Left hindlimb (tissue), 1 donor: Measurements from ENCODE around the gene PTMS.

Experiments
- DNase-seq: peaks from one replicate; pipeline ENCODE4 v3.0.0-alpha.2; 2018

The PTMS gene

GRCh38 chr12:6752921-6753771, 13.0 kb upstream of the PTMS start, which contains the start of gene MLF2:
Gene MLF2, minus strand, starts transcription at chr12:6753141. Its CDS starts 807 bp downstream, at chr12:6752334.
- peak; percentile 99 for DNase-seq

GRCh38 chr12:6753772-6754356, 12.3 kb upstream of the PTMS start:
- DNase-seq, result no peak

DNA sequence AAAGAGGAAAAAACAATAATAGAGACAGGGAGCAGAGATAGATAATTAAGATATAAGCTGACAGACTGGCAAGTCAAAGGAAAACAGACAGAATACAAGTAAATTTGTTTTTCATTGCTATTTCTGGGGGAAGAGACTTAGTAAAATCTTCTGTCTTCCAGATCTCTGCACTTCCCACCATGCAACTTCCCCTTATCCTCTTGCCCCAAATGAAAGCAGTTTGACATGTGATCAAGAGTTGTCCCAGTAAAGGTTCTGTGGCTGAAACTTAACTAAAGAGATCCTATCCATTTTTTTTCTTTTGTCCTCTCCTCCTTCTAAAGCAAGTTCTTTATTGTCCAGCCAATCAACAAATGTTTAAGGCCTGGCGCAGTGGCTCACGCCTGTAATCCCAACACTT, 11.8 kb upstream of the PTMS start:
- no peak for DNase-seq

- no peak for DNase-seq
Measured at GRCh38 chr12:6757028-6757690, 9.0 kb upstream of the PTMS start.

DNA sequence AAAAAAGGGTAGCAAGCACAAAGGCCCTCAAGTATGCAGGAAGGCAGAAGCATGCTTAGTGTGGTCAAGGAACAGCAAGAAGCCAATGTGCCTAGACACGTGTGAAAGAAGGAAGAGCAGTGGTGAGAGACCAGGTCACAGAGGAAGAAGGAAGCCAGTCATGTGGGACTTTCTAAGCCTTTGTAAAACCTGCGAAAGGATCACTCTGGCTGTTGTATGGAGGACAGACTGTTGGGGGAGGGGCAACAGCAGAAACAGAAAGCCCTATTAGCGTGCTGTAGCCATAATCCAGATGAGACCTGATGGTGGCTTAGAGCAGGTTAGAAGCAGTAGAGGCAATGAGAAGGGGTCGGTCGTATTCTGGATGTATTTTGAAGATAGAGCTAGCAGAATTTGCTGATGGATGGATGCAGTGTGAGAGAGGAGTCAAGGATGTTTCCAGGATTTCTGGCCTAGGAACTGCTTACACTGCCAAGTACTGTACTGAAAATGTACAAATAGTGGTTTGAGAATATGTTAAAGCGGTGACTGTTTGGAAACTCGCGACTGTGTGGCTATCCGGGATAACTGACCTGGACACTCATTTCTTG, 7.6 kb upstream of the PTMS start:
- no peak for DNase-seq

DNA sequence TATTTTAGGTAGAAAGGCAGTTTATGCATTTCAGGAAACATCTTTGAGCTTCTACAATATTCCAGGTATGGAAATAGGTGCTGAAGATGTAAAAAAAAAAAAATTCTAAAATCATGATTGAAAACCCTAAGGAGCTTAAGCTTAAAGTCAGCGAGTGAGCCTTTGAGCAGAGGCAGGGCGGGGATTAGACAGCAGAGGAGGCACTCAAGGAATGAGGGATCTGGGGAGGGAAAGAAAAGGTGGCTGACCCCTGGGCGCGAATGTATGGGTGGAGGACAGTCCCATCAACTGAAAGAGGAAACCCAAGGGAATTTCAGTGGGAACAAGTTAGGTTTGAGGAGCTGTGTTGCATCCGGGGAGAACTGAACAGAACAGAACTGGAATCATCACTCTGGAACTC, 6.4 kb upstream of the PTMS start:
- DNase-seq, result peak; percentile 6

DNA sequence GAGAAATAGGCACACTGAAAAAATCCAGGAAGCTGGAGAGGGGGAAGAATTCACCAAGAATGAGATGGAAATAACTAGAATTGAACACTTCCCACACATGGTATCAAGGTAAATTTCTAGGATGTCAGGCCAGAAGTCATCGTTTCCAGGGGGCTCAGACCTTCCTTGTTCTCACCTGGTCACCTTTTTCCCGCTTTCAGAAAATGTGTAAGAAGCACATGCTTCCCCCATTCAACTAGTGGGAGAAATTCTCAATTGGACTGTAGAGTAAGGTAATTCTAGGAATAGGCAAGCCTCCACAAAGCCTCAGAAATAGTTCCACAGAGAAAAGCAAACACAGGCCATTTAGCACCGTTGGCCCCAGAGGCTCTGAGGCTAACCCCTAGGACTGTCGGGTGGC, 2.8 kb upstream of the PTMS start:
- DNase-seq, result peak; percentile 27

- peak; percentile 97 for DNase-seq
Measured at GRCh38 chr12:6764011-6764828, 1.9 kb upstream of the PTMS start.

GRCh38 chr12:6765048-6765633, 1.0 kb upstream of the PTMS start:
- no peak for DNase-seq

DNA sequence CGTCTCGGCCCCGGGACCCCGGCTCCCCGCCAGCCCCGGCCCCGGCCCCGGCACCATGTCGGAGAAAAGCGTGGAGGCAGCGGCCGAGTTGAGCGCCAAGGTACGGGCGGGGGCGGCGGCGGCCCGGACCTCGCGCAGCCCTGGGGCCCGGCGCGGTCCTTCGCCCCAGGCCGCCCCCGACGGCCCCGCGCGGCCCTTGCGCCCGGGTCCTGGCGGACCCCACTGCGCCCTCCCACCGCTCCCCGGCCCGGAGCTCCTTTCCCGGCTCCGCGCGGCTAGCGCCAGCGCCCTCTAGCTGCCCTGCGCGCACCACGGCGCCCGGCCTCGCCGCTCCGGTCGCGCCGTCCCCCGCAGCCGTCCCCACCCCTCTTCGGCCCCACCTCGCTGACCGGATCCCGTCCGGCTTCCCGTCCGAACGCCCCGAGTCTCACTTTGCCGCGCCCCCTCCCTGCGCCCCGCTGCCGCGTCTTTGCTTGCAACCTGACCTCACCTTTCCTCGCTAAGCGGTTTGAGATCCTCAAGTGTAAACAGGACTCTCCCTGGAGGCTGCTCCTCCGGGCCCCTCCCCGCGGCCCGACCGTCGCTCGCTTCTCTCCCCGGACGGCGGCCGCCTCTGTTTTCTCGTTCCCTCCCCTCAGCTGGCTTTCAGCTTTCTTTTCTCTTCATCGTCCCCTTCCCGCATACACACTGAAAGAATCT, 637 bp downstream of the PTMS start:
- peak; percentile 86 for DNase-seq

DNA sequence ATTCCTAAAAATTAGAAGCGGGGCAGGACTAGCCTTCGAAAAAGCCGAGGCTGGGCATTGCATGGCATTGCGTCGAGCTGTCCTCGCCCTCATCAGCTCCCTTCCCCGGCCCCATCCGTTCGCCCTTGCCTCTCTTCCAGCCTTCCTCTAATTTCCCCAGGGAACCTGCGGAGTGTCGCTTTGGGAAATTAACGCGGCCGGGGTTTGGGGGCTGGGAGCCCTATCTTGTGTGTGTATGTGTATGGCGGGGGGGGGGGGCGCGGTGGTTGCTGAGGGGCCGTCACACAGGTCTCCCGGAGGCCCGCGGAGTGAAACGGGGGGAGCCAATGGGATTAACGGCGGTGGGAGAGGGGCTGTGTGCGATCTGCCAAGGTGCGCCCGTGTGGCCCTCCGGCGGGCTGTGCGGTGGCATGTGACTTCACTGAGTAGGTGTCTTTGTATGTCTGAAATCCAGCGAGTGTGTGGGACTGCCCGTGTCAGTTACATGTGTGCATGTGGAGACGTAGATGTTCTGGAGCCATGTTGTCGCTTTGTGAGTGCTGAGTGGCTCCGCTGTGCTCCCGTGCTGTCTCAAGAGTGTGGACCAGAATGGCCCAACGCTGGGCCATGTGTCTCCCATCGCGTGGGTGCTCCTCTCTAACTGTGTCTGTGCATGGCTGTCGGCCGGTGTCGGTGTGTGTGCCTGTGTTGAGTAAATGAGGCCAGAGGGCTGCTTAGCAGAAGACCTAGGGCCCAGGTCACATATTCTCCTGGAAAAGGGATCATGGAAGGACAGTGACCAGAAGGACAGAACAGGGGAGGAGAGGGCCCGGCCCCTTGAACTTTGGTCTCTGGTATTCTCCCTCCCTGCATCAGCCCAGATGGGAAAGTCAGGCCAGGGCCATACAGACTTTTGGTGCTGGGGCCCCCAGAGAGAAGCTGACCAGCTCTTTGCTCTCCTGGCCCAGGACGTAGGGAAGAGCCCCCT, 1.5 kb downstream of the PTMS start:
- DNase-seq, result no peak

DNA sequence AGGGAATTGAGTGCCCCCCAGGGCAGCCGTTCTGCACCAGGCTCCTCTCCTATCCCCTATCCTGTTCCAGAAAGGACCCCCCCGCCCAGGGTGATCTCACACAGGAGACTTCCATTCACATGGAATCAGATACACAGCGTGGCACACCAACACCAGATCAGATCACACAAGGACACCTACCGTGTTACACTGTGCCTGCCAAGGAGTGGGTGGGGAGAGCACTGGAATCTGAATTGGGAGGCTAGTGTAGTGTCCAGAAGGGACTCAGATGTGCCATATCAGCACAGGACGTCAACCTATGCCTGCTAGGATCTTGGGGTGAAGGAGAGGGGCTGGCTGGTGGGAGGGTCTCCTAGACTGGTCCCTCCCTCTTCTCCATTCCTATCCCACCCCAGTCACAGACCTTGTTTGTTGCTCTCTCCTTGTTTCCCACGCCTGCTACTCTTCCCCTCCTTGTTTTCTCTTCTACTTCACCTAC, 2.3 kb downstream of the PTMS start:
- DNase-seq, result no peak

DNA sequence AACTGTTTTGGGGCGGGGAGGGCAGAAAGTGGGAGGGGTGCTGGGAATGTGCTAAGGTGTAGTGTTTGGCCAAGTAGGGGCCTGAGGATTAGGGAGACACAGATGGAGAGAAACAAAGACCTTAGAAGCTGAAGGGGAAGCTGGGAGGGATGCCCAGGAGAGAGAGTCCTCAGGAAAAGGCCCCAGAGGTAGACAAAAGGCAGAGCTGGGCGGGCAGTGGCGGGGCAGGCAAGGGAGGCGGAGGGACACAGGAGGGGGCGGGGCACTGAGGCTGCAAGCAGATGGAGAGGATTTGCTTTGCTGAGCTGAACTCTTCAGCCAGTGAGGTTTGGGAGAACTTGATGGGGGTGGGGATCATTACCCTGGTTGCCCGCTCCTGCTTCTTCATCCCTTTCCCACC, 2.8 kb downstream of the PTMS start:
- peak; percentile 66 for DNase-seq

DNA sequence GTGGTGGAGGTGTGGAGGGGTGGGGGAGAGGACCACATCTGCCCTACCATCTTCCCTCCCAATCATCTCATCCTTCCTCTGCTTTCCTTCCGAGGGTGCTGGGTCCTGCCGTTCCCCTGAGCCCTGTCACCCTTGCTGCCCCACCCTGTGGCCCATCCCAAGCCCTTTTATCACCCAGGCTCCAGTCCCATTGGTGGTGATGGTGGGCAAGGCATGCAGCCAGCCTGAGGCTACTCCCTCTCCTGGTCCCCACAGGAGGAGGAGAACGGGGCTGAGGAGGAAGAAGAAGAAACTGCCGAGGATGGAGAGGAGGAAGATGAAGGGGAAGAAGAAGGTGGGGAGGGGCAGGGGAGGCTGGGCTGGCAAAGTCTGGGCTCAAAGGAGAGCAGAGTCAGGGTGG, 3.5 kb downstream of the PTMS start:
- no peak for DNase-seq

DNA sequence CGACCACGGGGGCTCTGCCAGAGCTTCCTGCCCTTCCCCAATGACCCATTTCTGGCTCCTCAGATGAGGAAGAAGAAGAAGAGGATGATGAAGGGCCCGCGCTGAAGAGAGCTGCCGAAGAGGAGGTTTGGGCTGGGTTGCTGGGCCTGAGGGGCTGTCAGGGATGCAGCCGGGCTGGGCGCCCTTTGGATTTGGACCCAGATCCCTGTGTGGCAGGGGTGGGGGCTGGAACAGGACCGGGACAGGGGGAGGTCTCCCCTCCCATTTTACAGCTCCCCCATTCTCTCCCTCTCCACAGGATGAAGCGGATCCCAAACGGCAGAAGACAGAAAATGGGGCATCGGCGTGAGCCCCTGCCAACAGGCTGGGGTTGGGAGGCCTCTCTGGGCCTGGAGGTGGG, 3.9 kb downstream of the PTMS start:
- DNase-seq, result no peak

DNA sequence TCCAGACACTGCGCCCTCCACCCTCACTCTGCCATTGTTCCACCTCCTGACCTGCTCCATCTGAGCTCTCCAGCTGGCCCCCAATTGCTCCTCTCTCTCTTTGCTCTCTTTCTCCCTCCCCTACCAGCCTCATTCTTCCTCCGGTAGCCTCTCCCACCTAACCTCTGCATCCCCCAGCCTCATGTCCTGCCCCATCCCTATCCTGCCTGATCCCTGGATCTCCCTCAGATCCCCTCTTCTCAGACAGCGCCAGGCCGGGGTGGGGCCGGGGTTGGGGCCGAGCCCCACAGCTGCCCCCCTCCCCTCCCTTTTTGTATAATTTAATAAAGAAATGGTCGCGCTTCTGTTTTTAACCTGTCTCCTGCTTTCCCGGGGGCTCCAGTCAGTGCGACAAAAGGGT, 4.4 kb downstream of the PTMS start:
- DNase-seq, result no peak

DNA sequence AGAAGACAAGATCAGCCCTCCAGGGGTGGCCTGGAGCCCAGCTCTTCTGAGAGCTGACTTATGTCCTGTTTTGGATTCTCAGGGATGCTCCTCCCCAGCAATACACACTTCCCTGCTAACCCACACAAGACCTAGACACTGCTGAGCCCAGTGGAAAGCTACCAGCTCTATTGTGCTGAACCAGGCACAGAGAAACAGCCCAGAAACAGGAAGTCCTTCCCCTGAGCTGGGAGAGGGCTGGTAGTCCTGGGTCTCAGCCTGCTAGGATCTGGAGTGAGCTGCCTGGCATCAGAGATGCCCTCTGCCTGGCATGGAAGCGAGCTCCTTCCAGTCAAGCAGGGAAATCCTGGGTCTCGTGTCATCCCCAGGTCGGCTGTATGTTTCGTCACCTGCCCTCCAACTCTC, 4.9 kb downstream of the PTMS start:
- no peak for DNase-seq

DNA sequence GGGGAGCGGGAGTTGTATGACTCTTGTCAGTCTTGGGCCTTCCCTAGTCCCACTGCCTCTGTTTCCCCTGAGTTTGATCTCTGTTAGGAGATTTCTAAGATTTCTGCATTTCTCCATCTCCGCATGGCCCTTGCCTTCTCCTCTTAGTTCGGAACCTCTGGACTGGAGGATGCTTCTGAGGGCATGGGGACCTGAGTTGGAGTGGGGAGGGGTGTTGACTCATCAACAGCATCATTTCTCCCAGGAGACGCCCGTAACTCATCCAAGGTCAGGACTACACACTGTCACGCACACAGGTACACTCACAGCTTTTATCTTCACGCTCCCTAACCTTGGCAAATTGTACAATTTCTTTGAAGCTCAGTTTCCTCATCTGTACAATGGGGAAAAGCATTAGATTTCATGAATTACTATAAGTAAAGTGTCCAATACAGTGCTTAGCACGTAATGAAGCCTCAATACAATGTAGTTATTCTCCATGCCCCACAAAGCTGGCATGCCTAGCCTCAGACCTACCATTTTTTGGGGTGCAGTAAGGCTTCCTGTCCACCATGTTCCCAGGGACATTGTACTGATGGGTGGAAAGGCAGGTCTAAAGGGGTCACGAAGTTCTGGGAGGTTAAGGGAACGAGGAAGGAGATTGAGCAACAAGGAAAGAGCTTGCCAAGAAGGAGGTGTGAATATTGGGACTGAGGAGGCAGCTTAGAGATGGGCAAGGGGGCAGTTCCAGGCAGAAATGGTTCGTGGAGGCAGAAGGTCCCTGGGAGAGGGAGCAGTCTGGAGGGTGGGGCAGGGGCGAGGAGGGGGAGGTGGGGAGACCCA, 5.6 kb downstream of the PTMS start:
- no peak for DNase-seq

DNA sequence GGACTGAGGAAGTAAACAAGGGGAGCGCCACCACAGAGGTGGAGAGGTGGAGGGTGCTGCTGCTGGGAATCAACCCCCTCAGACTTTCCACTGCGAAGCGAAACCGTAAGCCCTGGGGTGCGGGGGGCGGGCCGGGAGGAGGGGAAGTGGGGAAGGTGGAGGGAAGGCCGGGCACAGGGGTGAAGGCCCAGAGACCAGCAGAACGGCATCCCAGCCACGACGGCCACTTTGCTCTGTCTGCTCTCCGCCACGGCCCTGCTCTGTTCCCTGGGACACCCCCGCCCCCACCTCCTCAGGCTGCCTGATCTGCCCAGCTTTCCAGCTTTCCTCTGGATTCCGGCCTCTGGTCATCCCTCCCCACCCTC, 6.2 kb downstream of the PTMS start, which contains the start of gene LAG3:
TSS of gene LAG3 (plus strand) at position 190 of the 365 bp plus-strand sequence. CDS start 333 bp downstream, outside the sequence.
- DNase-seq, result no peak
